Suprapubic skin (tissue), 4 donors: ENCODE measurements around the gene SRSF1. TPM values are rescaled to one million over a fixed set of nuclear protein-coding genes. Genes with fewer than 3 reads are reported as not detected.
"Not testable (repeated sequence)": the region's sequence is repeated elsewhere in the genome, so short reads cannot be mapped to it uniquely, and the experiment has no call there.

Source experiments
- DNase-seq, 2 donors: peaks; one replicate each; pipeline ENCODE4 v3.0.0-alpha.2; 2019; ENCODE audit warnings: low spot score in 2 of 2
- H3K27ac ChIP-seq: fragments of 200-600 bp; sonication (generic); one replicate; pipeline ENCODE4 v1.5.1; 2019
- H3K27me3 ChIP-seq: fragments of 200-600 bp; sonication (generic); one replicate; pipeline ENCODE4 v1.5.1; 2019
- H3K36me3 ChIP-seq: fragments of 200-600 bp; sonication (generic); one replicate; pipeline ENCODE4 v1.5.1; 2019
- H3K4me1 ChIP-seq: fragments of 200-600 bp; sonication (generic); one replicate; pipeline ENCODE4 v1.5.1; 2019
- H3K4me3 ChIP-seq: fragments of 200-600 bp; sonication (generic); one replicate; pipeline ENCODE4 v1.5.1; 2019; ENCODE audit warnings: mild to moderate bottlenecking
- H3K9me3 ChIP-seq: fragments of 200-600 bp; sonication (generic); one replicate; pipeline ENCODE4 v1.5.1; 2019
- EP300 ChIP-seq: sonication (generic); formaldehyde crosslinking; IDR thresholded peaks from one replicate; pipeline ENCODE4 v1.6.1; 2017; ENCODE audit warnings: antibody characterized with exemption
- POLR2A ChIP-seq, 2 donors: fragments of 450-650 bp; IDR thresholded peaks; one replicate each; pipeline ENCODE4 v1.6.1; 2017; ENCODE audit warnings: antibody characterized with exemption in 2 of 2, mild to moderate bottlenecking in 2 of 2, moderate library complexity in 2 of 2
- POLR2AphosphoS5 ChIP-seq, 3 donors: sonication (generic); formaldehyde crosslinking; IDR thresholded peaks; one replicate each; pipeline ENCODE4 v1.6.1; 2017; ENCODE audit warnings: antibody characterized with exemption in 3 of 3
- WGBS: methylation state at CpG from one replicate; pipeline ENCODE4 v1.1.5; 2018; 5-methylcytosine and 5-hydroxymethylcytosine counted together
- total RNA-seq, 4 donors: library from RNA; depleted of rRNA; stranded (reverse); fragments of >200 nt; gene quantifications; one replicate each; pipeline ENCODE4 v1.1.0, GENCODE V29; 2016
- TF ChIP-seq, protein P1 (sequence below), 2 donors: fragments of 200-600 bp in 1 of 2; fragments of 450-650 bp in 1 of 2; sonication (generic) in 1 of 2; IDR thresholded peaks; one replicate each; pipeline ENCODE4 v1.5.1; 2016 to 2019; ENCODE audit warnings: antibody characterized with exemption in 2 of 2, mild to moderate bottlenecking in 1 of 2, moderate library complexity in 1 of 2

Gene SRSF1
- total RNA-seq, 4 donors from 2014 or later: 108 to 172 (median 125) TPM

DNA sequence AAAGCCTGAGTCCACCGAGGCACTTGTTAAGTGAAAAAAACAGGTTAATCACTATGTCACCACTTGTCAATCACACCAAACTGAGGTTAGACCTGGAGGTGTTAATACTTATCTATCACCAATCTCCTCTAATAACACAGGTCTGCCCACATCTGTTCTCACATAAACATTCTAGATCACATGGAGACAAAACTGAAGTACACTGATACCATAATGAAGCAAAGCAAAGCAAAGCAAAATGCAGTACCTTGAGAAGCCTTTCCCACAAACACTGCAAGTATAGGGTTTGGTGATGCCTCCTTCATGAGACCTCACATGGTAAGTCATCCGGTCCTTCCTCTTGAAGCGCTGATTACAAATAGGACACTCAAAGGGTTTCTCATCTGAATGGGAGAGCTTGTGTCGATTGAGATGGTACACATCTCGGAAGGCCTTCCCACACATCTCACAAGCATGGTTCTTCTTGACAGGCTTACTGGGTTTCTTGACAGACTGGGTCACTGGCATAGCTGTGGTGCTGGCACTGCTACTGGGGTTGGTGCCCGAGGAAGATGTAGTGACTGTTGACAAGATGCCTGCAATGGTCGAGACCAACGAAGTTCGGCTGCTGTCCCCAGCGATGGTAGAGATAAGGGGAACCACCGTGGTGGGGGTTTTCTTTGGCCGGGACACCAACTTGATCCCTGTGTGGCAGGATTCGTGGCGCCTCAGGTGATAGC lies 24.4 kb downstream of the SRSF1 start:
- DNase-seq: no peak
- no peak overlapping the region for H3K4me3 ChIP-seq
- peaks cover 45% of the 10 kb centered on the region for H3K36me3 ChIP-seq
- TF ChIP-seq EP300 (no peak), POLR2AphosphoS5 (IDR thresholded peaks at IDR 0.05) (no peak), POLR2A (IDR thresholded peaks at IDR 0.05) (no peak)
- TF ChIP-seq, protein P1, sequence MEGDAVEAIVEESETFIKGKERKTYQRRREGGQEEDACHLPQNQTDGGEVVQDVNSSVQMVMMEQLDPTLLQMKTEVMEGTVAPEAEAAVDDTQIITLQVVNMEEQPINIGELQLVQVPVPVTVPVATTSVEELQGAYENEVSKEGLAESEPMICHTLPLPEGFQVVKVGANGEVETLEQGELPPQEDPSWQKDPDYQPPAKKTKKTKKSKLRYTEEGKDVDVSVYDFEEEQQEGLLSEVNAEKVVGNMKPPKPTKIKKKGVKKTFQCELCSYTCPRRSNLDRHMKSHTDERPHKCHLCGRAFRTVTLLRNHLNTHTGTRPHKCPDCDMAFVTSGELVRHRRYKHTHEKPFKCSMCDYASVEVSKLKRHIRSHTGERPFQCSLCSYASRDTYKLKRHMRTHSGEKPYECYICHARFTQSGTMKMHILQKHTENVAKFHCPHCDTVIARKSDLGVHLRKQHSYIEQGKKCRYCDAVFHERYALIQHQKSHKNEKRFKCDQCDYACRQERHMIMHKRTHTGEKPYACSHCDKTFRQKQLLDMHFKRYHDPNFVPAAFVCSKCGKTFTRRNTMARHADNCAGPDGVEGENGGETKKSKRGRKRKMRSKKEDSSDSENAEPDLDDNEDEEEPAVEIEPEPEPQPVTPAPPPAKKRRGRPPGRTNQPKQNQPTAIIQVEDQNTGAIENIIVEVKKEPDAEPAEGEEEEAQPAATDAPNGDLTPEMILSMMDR (IDR thresholded peaks at IDR 0.05): no peak
- 83% methylated on average over 14 of the region's 14 CpGs for WGBS
- no peak overlapping the region for H3K27ac ChIP-seq
- peaks cover 55% of the 10 kb centered on the region for H3K4me1 ChIP-seq
- no peaks in the 10 kb centered on the region for H3K27me3 ChIP-seq
- H3K9me3 ChIP-seq: no peaks in the 10 kb centered on the region

DNA sequence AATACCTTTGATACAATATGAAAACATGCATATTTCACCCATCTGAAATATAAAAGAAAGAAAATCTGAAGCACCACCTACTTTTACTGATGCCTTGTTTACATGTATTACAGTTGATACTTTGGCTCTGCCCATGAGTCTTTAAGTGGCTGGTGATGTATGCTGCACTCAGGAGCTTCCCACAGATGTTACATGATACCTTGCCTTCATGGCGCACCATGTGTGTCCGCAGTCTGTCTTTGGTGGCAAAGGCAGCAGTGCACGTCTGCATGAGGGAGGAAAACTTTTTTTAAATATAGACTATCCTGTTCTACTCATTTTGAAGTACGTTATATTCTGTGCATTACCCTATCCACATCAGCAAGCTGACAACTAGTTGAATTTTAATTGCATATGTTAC lies 26.5 kb downstream of the SRSF1 start:
- 90% methylated on average over 4 of the region's 4 CpGs for WGBS
- H3K27ac ChIP-seq: no peak overlapping the region
- TF ChIP-seq, protein P1 (IDR thresholded peaks at IDR 0.05): no peak
- TF ChIP-seq EP300 (no peak), POLR2A (IDR thresholded peaks at IDR 0.05) (no peak), POLR2AphosphoS5 (IDR thresholded peaks at IDR 0.05) (no peak)
- no peak overlapping the region for H3K4me3 ChIP-seq
- no peaks in the 10 kb centered on the region for H3K27me3 ChIP-seq
- no peak for DNase-seq
- peaks cover 66% of the 10 kb centered on the region for H3K36me3 ChIP-seq
- peaks cover 40% of the 10 kb centered on the region for H3K4me1 ChIP-seq
- no peaks in the 10 kb centered on the region for H3K9me3 ChIP-seq

DNA sequence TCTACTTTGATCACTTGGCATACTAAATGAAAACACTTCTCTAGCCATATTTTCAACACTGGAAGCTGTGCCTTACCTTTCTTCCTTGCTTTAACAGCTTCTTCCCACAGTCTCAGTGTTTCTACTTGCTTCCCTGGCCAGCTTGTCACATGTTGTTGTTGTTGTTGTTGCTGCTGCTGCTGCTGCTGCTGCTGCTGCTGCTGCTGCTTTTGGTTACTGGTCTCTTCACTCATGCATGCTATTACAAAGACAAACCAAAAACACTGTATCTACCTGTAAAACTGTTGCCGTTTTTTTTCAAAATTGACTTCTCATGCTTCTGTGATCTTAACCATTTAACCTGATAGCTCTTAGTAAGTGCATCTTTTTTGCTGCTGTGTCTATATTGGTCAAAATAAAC lies 28.0 kb downstream of the SRSF1 start:
- peaks cover 76% of the 10 kb centered on the region for H3K36me3 ChIP-seq
- no peak for DNase-seq

DNA sequence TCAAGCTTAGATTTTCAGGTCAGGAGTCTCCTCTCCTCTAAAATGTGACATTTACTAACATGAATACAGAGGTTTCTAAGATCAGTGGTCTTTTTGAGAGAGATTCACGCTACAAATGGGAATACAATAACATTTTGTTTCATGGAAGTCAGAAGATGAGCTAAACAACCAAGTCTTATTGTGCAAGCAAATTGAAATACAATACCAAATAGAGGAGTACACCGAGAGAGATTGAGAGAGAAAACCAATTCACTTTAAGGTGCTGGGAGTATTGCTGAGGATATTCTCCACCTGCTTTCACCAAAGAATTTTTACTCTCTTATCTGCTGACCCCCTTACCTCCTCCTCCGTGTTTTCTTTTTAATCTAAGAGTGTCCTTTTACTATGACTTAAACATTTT lies 30.5 kb downstream of the SRSF1 start:
- no peaks in the 10 kb centered on the region for H3K27me3 ChIP-seq
- H3K4me3 ChIP-seq: no peak overlapping the region
- 88% methylated on average over 3 of the region's 3 CpGs for WGBS
- no peak for TF ChIP-seq POLR2AphosphoS5 (IDR thresholded peaks at IDR 0.05)
- TF ChIP-seq EP300: no peak
- TF ChIP-seq POLR2A (IDR thresholded peaks at IDR 0.05): no peak
- TF ChIP-seq, protein P1 (IDR thresholded peaks at IDR 0.05): no peak
- H3K36me3 ChIP-seq: peaks cover 81% of the 10 kb centered on the region
- H3K4me1 ChIP-seq: peaks cover 7% of the 10 kb centered on the region
- no peak overlapping the region for H3K27ac ChIP-seq
- no peaks in the 10 kb centered on the region for H3K9me3 ChIP-seq
- DNase-seq: no peak

More for the DNA sequence above, 28.0 kb downstream of the SRSF1 start:
- Histone ChIP-seq H3K9me3 (no peaks in the 10 kb centered on the region), H3K27ac (no peak overlapping the region), H3K4me3 (no peak overlapping the region), H3K4me1 (peaks cover 26% of the 10 kb centered on the region), H3K27me3 (no peaks in the 10 kb centered on the region)
- 73% methylated on average over 1 of the region's 1 CpG for WGBS
- no peak for TF ChIP-seq EP300
- no peak for TF ChIP-seq POLR2AphosphoS5 (IDR thresholded peaks at IDR 0.05)
- TF ChIP-seq, protein P1 (IDR thresholded peaks at IDR 0.05): no peak

DNA sequence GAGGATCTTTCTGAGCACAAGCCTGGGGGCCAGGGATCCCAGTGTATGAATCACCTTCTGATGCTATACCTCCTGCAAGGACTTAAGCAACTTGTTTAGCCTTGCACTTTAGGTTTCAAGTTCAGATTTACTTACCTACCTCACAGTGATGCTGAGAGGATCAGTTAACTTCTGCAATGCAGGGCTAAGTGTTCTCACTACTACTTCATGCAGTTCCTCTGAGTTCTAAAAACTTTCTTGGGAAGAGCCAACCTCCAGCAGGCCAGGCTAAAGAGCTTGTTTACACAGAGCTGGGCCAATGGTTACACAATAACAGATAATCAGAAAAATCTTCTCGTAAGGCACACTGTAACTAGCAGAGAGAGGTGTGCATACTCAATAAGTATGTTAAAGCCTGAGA lies 32.0 kb downstream of the SRSF1 start:
- TF ChIP-seq EP300: no peak
- TF ChIP-seq, protein P1 (IDR thresholded peaks at IDR 0.05): no peak
- no peak for TF ChIP-seq POLR2AphosphoS5 (IDR thresholded peaks at IDR 0.05)
- TF ChIP-seq POLR2A (IDR thresholded peaks at IDR 0.05): no peak
- Histone ChIP-seq H3K27me3 (no peaks in the 10 kb centered on the region), H3K27ac (no peak overlapping the region), H3K9me3 (no peaks in the 10 kb centered on the region), H3K4me3 (no peak overlapping the region), H3K4me1 (peaks cover 7% of the 10 kb centered on the region), H3K36me3 (peaks cover 68% of the 10 kb centered on the region)
- 33% methylated on average over 1 of the region's 1 CpG for WGBS
- no peak for DNase-seq

DNA sequence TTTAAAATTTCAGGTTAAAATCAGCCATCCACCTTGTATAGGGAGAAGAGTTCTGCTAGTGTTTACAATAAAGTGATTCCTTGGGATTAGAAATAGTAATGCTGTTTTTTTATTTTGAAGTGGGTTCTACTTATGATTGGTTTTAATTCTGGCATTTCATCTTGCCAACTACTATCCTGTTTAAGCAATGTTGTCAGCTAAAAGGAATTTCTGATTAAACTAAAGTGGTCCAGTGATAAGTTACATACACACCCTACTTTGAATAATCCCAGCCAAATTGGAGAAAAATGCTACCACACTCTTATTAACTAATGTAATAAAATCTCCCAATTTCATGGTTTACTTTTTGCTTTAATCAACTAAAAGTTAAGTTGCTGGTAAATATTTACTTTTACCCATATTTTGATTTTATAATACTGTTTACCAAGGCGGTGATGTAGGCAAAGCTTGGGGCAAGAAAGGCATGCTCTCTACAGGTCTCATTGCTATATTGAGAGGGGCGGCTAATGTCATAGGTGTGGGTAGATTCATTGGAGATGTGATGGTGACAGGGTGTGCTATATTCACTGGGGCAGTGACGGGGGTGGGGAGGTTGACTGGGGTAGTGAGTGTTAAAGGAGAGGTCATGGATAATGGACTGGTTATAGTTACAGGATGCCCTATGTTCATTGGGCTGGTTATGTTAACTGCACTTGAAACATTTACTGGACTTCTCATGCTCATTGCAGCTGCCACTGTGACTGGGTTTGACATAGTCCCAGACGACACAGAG lies 32.8 kb downstream of the SRSF1 start:
- not testable (repeated sequence) for H3K4me1 ChIP-seq, H3K27me3 ChIP-seq, H3K27ac ChIP-seq, H3K4me3 ChIP-seq, DNase-seq, H3K9me3 ChIP-seq
- H3K36me3 ChIP-seq: peaks cover 61% of the 10 kb centered on the region
- 86% methylated on average over 4 of the region's 4 CpGs for WGBS
